SJCRH30 (cell line): ENCODE results near the gene ZNF267. TPM values are rescaled to one million over a fixed set of nuclear protein-coding genes. Genes with fewer than 3 reads are reported as not detected.
"Not testable (repeated sequence)": the region's sequence is repeated elsewhere in the genome, so short reads cannot be mapped to it uniquely, and the experiment has no call there.

Experiments used
- DNase-seq, 2 experiments: peaks; one replicate each; pipeline ENCODE4 v3.0.0-alpha.2; 2015 to 2020
- H3K27ac ChIP-seq: fragments of 250-450 bp; sonication (Bioruptor Pico); 2 replicates; pipeline ENCODE4 v1.5.1; 2020; ENCODE audit warnings: mild to moderate bottlenecking, moderate library complexity
- H3K27me3 ChIP-seq: fragments of 250-450 bp; sonication (Bioruptor Pico); 2 replicates; pipeline ENCODE4 v1.5.1; 2020; ENCODE audit warnings: mild to moderate bottlenecking, moderate library complexity
- H3K36me3 ChIP-seq: fragments of 250-450 bp; sonication (Bioruptor Pico); 2 replicates; pipeline ENCODE4 v1.5.1; 2020; ENCODE audit warnings: mild to moderate bottlenecking, moderate library complexity
- H3K4me1 ChIP-seq: fragments of 250-450 bp; sonication (Bioruptor Pico); 2 replicates; pipeline ENCODE4 v1.5.1; 2020; ENCODE audit warnings: mild to moderate bottlenecking, moderate library complexity
- H3K4me3 ChIP-seq: fragments of 250-450 bp; sonication (Bioruptor Pico); 2 replicates; pipeline ENCODE4 v1.5.1; 2020; ENCODE audit warnings: mild to moderate bottlenecking, moderate library complexity
- H3K9me3 ChIP-seq: fragments of 250-450 bp; sonication (Bioruptor Pico); replicated peaks from 2 replicates; pipeline ENCODE4 v1.5.1; 2020; ENCODE audit warnings: mild to moderate bottlenecking, moderate library complexity
- total RNA-seq: library from RNA; depleted of rRNA; stranded (reverse); fragments of >200 nt; shearing (Covaris generic); gene quantifications from 2 replicates; pipeline ENCODE4 v1.2.3, GENCODE V29; 2014

Gene ZNF267
- total RNA-seq, 1 experiment from 2014 or later = 29.8 TPM

DNA sequence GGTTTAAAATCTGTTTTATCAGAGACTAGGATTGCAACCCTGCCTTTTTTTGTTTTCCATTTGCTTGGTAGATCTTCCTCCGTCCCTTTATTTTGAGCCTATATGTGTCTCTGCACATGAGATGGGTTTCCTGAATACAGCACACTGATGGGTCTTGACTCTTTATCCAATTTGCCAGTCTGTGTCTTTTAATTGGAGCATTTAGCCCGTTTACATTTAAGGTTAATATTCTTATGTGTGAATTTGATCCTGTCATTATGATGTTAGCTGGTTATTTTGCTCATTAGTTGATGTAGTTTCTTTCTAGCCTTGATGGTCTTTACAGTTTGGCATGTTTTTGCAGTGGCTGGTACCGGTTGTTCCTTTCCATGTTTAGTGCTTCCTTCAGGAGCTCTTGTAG, 31.0 kb downstream of the ZNF267 start:
- Histone ChIP-seq H3K9me3 (peaks cover 19% of the 10 kb centered on the region), H3K36me3 (peaks cover 15% of the 10 kb centered on the region)
- not testable (repeated sequence) for H3K4me1 ChIP-seq, DNase-seq, H3K4me3 ChIP-seq, H3K27ac ChIP-seq, H3K27me3 ChIP-seq

DNA sequence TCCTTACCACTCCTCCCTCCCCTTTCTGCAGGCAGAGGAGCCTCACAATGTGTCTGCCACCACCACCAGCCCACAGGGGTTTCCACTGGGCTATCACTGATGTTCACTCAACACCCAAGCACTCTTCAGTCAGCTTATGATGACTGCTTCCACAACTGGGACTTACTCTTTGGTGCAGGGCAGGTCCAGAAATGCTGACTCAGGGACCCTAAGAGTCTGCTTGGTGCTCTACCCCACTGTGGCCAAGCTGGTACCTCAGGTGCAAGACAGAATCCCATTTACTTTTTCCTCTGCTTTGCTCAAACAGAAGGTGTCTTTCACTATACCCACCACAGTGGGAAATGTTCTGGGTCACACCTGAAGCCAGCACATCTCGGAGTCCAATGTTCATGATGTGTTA, 40.1 kb downstream of the ZNF267 start:
- Histone ChIP-seq H3K27ac (no peak overlapping the region), H3K9me3 (peaks cover 55% of the 10 kb centered on the region), H3K36me3 (peaks cover 52% of the 10 kb centered on the region), H3K4me1 (no peaks in the 10 kb centered on the region), H3K4me3 (no peak overlapping the region), H3K27me3 (no peaks in the 10 kb centered on the region)
- no peak for DNase-seq

DNA sequence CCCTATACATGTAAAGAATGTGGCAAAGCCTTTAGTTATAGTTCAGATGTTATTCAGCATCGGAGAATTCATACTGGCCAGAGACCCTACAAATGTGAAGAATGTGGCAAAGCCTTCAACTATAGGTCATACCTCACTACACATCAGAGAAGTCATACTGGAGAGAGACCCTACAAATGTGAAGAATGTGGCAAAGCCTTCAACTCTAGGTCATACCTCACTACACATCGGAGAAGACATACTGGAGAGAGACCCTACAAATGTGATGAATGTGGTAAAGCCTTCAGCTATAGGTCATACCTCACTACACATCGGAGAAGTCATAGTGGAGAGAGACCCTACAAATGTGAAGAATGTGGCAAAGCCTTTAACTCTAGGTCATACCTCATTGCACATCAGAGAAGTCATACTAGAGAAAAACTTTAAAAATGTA, 42.5 kb downstream of the ZNF267 start:
- peaks cover 50% of the 10 kb centered on the region for H3K9me3 ChIP-seq

DNA sequence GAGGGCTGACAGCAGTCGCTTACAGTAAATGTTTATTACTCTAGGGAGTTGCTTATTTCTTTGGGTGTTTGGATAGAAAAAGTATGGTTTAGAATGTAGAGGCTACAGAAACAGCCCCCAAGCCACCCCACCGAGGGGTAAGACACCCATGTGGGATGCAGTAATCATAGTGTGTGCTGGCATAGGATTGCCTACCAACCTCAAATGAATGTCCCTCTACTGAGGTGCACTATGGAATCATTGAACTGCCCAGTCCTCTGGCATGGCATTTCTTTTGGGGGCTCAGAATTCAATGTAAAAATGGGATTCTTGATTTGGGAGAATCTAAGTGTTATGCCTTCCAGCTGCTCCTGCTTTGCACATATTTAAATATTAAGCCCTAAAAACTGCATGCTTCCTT, 46.8 kb downstream of the ZNF267 start:
- Histone ChIP-seq H3K4me3 (no peak overlapping the region), H3K4me1 (no peaks in the 10 kb centered on the region), H3K27ac (no peak overlapping the region), H3K27me3 (no peaks in the 10 kb centered on the region), H3K9me3 (peaks cover 18% of the 10 kb centered on the region), H3K36me3 (peaks cover 31% of the 10 kb centered on the region)
- DNase-seq = no peak

More for the DNA sequence above, 42.5 kb downstream of the ZNF267 start:
- H3K36me3 ChIP-seq = peaks cover 52% of the 10 kb centered on the region
- H3K4me1 ChIP-seq = no peaks in the 10 kb centered on the region
- DNase-seq = peak in 1 of 2 experiments; percentile 8
- H3K4me3 ChIP-seq = no peak overlapping the region
- no peak overlapping the region for H3K27ac ChIP-seq
- H3K27me3 ChIP-seq = no peaks in the 10 kb centered on the region

DNA sequence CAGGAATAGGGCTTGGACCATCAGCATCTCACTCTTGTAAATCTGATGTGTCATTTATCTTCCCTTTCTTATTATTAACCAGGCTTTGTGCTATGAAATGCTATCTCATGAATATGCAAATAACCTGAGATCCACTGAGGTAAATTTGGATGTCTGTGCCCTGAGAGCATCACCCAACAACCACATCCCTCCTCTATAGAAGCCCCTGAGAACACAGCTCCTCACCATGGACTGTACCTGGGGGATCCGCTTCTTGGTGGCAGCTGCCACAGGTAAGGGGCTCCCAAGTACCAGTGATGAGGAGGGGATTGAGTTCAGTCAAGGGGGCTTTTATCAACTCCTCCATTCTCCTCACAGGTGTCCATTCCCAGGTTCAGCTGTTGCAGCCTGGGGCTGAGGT, 78.2 kb downstream of the ZNF267 start:
- H3K4me1 ChIP-seq, H3K4me3 ChIP-seq, H3K36me3 ChIP-seq, H3K27me3 ChIP-seq, H3K9me3 ChIP-seq, DNase-seq, H3K27ac ChIP-seq: not testable (repeated sequence)

DNA sequence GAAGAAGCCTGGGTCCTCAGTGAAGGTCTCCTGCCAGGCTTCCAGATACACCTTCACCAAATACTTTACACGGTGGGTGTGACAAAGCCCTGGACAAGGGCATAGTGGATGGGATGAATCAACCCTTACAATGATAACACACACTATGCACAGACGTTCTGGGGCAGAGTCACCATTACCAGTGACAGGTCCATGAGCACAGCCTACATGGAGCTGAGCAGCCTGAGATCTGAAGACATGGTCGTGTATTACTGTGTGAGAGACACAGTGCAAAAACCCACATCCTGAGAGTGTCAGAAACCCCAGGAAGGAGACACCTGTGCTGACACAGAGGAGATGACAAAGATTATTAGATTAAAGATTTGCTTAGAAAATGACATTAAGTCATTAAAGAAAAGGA, 78.6 kb downstream of the ZNF267 start:
- H3K9me3 ChIP-seq, H3K4me3 ChIP-seq, H3K4me1 ChIP-seq, DNase-seq, H3K27ac ChIP-seq, H3K27me3 ChIP-seq, H3K36me3 ChIP-seq: not testable (repeated sequence)

DNA sequence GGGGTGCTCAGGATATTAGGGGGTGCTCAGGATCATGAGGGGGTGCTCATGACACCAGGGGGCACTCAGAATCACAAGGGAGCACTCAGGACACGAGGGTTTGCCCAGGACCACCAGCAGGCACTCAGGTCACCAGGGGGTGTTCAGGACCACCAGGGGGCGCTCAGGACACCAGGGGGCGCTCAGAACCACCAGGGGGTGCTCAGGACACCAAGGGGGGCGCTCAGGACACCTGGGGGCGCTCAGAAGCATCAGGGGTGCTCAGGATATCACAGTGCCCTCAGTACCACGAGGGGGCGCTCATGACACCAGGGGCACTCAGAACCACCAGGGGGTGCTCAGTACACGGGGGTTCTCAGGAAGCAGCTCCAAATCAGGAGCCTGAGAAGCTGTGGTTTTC, 82.6 kb downstream of the ZNF267 start:
- not testable (repeated sequence) for H3K36me3 ChIP-seq, H3K4me1 ChIP-seq, DNase-seq, H3K27me3 ChIP-seq, H3K27ac ChIP-seq, H3K4me3 ChIP-seq, H3K9me3 ChIP-seq

DNA sequence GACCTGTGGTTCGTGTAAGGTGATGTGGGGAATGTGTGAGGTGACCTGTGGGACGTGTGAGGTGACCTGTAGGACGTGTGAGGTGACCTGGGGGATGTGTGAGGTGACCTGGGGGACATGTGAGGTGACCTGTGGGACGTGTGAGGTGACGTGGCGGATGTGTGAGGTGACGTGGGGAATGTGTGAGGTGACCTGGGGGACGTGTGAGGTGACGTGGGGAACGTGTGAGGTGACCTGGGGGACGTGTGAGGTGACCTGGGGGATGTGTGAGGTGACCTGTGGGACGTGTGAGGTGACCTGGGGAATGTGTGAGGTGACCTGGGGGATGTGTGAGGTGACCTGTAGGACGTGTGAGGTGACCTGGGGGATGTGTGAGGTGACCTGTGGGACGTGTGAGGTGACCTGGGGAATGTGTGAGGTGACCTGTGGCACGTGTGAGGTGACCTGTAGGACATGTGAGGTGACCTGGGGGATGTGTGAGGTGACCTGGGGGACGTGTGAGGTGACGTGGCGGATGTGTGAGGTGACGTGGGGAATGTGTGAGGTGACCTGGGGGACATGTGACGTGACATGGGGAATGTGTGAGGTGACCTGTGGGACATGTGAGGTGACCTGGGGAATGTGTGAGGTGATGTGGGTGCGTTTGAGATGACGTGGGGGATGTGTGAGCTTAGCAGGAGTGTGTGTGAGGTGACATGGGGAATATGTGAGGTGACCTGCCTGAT, 86.7 kb downstream of the ZNF267 start:
- H3K27me3 ChIP-seq, H3K4me1 ChIP-seq, DNase-seq, H3K27ac ChIP-seq, H3K4me3 ChIP-seq, H3K9me3 ChIP-seq, H3K36me3 ChIP-seq: not testable (repeated sequence)
